Neural progenitor cell (in vitro differentiated cells): ENCODE measurements around the gene SRL. TPM values are rescaled to one million over a fixed set of nuclear protein-coding genes. Genes with fewer than 3 reads are reported as not detected.

Experiments
- DNase-seq: peaks from one replicate; pipeline ENCODE4 v3.0.0-alpha.2; 2016; ENCODE audit warnings: low spot score
- H2AFZ ChIP-seq: fragments of 200-600 bp; sonication (generic); replicated peaks from 2 replicates; pipeline ENCODE4 v1.6.1; 2016; ENCODE audit warnings: antibody characterized with exemption
- H3F3A ChIP-seq: fragments of 200-600 bp; sonication (generic); 2 replicates; pipeline ENCODE4 v1.6.1; 2016; ENCODE audit warnings: antibody characterized with exemption, low read depth
- H3K27ac ChIP-seq: fragments of 200-600 bp; sonication (generic); 2 replicates; pipeline ENCODE4 v1.5.1; 2016; ENCODE audit warnings: mild to moderate bottlenecking
- H3K27me3 ChIP-seq: fragments of 200-600 bp; sonication (generic); 2 replicates; pipeline ENCODE4 v1.6.1; 2016; ENCODE audit warnings: mild to moderate bottlenecking, moderate library complexity
- H3K36me3 ChIP-seq: fragments of 200-600 bp; sonication (generic); 2 replicates; pipeline ENCODE4 v1.5.1; 2016
- H3K4me1 ChIP-seq: fragments of 200-600 bp; sonication (generic); 2 replicates; pipeline ENCODE4 v1.6.1; 2016; ENCODE audit warnings: mixed run types
- H3K4me2 ChIP-seq: fragments of 200-600 bp; sonication (generic); 2 replicates; pipeline ENCODE4 v1.6.1; 2016
- H3K4me3 ChIP-seq: fragments of 200-600 bp; sonication (generic); 2 replicates; pipeline ENCODE4 v1.5.1; 2016
- H3K79me2 ChIP-seq: fragments of 200-600 bp; sonication (generic); 2 replicates; pipeline ENCODE4 v1.6.1; 2016; ENCODE audit warnings: low read depth
- H3K9ac ChIP-seq: fragments of 200-600 bp; sonication (generic); 2 replicates; pipeline ENCODE4 v1.6.1; 2016
- H3K9me3 ChIP-seq: fragments of 200-600 bp; sonication (generic); 2 replicates; pipeline ENCODE4 v1.5.1; 2016; ENCODE audit warnings: low read depth
- H4K20me1 ChIP-seq: fragments of 200-600 bp; sonication (generic); 2 replicates; pipeline ENCODE4 v1.6.1; 2016; ENCODE audit warnings: low read depth
- H3K27ac Mint-ChIP-seq: 3 replicates; pipeline ENCODE4 v1.8.0; 2021; ENCODE audit warnings: mixed read lengths
- H3K27me3 Mint-ChIP-seq: 2 replicates; pipeline ENCODE4 v1.8.0; 2022; ENCODE audit warnings: low read depth, mild to moderate bottlenecking, inconsistent platforms, moderate library complexity, mixed read lengths; ENCODE audit not compliant: insufficient read depth
- H3K36me3 Mint-ChIP-seq: 3 replicates; pipeline ENCODE4 v1.8.0; 2021; ENCODE audit warnings: mixed read lengths
- H3K4me1 Mint-ChIP-seq: 3 replicates; pipeline ENCODE4 v1.8.0; 2021; ENCODE audit warnings: mixed read lengths
- H3K4me3 Mint-ChIP-seq: 3 replicates; pipeline ENCODE4 v1.8.0; 2021; ENCODE audit warnings: mild to moderate bottlenecking, moderate library complexity, mixed read lengths
- H3K9me3 Mint-ChIP-seq: 3 replicates; pipeline ENCODE4 v1.8.0; 2020; ENCODE audit warnings: mixed read lengths
- CTCF ChIP-seq: fragments of 200-600 bp; sonication (generic); IDR thresholded peaks from 2 replicates; pipeline ENCODE4 v1.5.1; 2017; ENCODE audit warnings: antibody characterized with exemption, mild to moderate bottlenecking
- EZH2 ChIP-seq: fragments of 200-600 bp; sonication (generic); IDR thresholded peaks from 2 replicates; pipeline ENCODE4 v1.6.1; 2017; ENCODE audit warnings: antibody characterized with exemption, mild to moderate bottlenecking, moderate library complexity
- EZH2phosphoT487 ChIP-seq: fragments of 200-600 bp; sonication (generic); IDR thresholded peaks from 2 replicates; pipeline ENCODE4 v1.6.1; 2017; ENCODE audit warnings: antibody characterized with exemption
- total RNA-seq: library from RNA; depleted of rRNA; stranded (reverse); fragments of >200 nt; gene quantifications from 2 replicates; pipeline ENCODE4 v1.2.3, GENCODE V29; 2015; ENCODE audit warnings: low replicate concordance

The SRL gene
- total RNA-seq, 1 donor from 2014 or later, result 0.22 TPM

GRCh38 chr16:4263504-4264436, 21.9 kb upstream of the SRL start:
- Histone ChIP-seq H3K4me2 (no peak overlapping the region), H3K27me3 (no peaks in the 10 kb centered on the region), H3K9ac (no peak overlapping the region), H2AFZ (no peak overlapping the region), H3K9me3 (no peaks in the 10 kb centered on the region), H3K27ac (no peak overlapping the region), H3K4me1 (no peaks in the 10 kb centered on the region), H4K20me1 (peaks cover 80% of the 10 kb centered on the region), H3K36me3 (peaks cover 3% of the 10 kb centered on the region), H3K79me2 (peaks cover 71% of the 10 kb centered on the region), H3K4me3 (no peak overlapping the region), H3F3A (peaks cover 31% of the 10 kb centered on the region)
- Mint-ChIP-seq H3K4me1 (peaks cover 14% of the 10 kb centered on the region), H3K9me3 (no peaks in the 10 kb centered on the region), H3K27ac (no peak overlapping the region), H3K36me3 (peaks cover 17% of the 10 kb centered on the region), H3K4me3 (peak overlapping the region; percentile 30), H3K27me3 (peaks cover 5% of the 10 kb centered on the region)
- peak; percentile 73 for DNase-seq
- no peak for TF ChIP-seq CTCF

- peaks cover 5% of the 10 kb centered on the region for H3K27me3 Mint-ChIP-seq
- H3K4me2 ChIP-seq, result no peak overlapping the region
- peaks cover 12% of the 10 kb centered on the region for H3K36me3 Mint-ChIP-seq
- no peak for DNase-seq
- H3K36me3 ChIP-seq, result peaks cover 3% of the 10 kb centered on the region
- H3F3A ChIP-seq, result peaks cover 31% of the 10 kb centered on the region
- H3K4me1 Mint-ChIP-seq, result peaks cover 14% of the 10 kb centered on the region
- TF ChIP-seq EZH2 (no peak), CTCF (no peak), EZH2phosphoT487 (no peak)
- H3K4me3 ChIP-seq, result no peak overlapping the region
- H2AFZ ChIP-seq, result no peak overlapping the region
- H3K27ac ChIP-seq, result no peak overlapping the region
- H3K27ac Mint-ChIP-seq, result peak overlapping the region; percentile 74
- no peak overlapping the region for H3K4me3 Mint-ChIP-seq
- no peaks in the 10 kb centered on the region for H3K27me3 ChIP-seq
- no peaks in the 10 kb centered on the region for H3K4me1 ChIP-seq
- no peak overlapping the region for H3K9ac ChIP-seq
- no peaks in the 10 kb centered on the region for H3K9me3 ChIP-seq
- H3K79me2 ChIP-seq, result peaks cover 57% of the 10 kb centered on the region
- no peaks in the 10 kb centered on the region for H3K9me3 Mint-ChIP-seq
- H4K20me1 ChIP-seq, result peaks cover 67% of the 10 kb centered on the region
Measured at GRCh38 chr16:4262303-4262835, 20.5 kb upstream of the SRL start.

- Mint-ChIP-seq H3K27ac (no peak overlapping the region), H3K4me3 (no peak overlapping the region)
- H3K27ac ChIP-seq, result no peak overlapping the region
Measured at GRCh38 chr16:4261557-4262172, 19.8 kb upstream of the SRL start.

More at GRCh38 chr16:4261557-4262172, 19.8 kb upstream of the SRL start:
- Histone ChIP-seq H3K9ac (no peak overlapping the region), H4K20me1 (peaks cover 61% of the 10 kb centered on the region), H3F3A (peaks cover 27% of the 10 kb centered on the region), H3K9me3 (no peaks in the 10 kb centered on the region), H2AFZ (no peak overlapping the region), H3K4me1 (no peaks in the 10 kb centered on the region), H3K4me3 (no peak overlapping the region), H3K4me2 (no peak overlapping the region), H3K27me3 (no peaks in the 10 kb centered on the region), H3K36me3 (peaks cover 3% of the 10 kb centered on the region), H3K79me2 (peaks cover 50% of the 10 kb centered on the region)
- peaks cover 5% of the 10 kb centered on the region for H3K27me3 Mint-ChIP-seq
- DNase-seq, result peak; percentile 89
- TF ChIP-seq EZH2phosphoT487, result no peak
- TF ChIP-seq CTCF, result peak; percentile 92
- TF ChIP-seq EZH2, result no peak
- H3K36me3 Mint-ChIP-seq, result peaks cover 15% of the 10 kb centered on the region
- H3K4me1 Mint-ChIP-seq, result peaks cover 14% of the 10 kb centered on the region
- H3K9me3 Mint-ChIP-seq, result no peaks in the 10 kb centered on the region
